Stimulated activated CD4-positive, alpha-beta T cell treated with anti-CD3 and anti-CD28 coated beads, Interleukin-4, amount 100 ng/mL, for 1 hour (primary cell): Measurements from ENCODE around the gene KLF16.

ENCODE experiments used
- DNase-seq: peaks from one replicate; pipeline ENCODE4 v3.0.0-alpha.2; 2020

The KLF16 gene

GRCh38 chr19:1854039-1854541 is 9.3 kb downstream of the KLF16 start:
- DNase-seq: no peak

- DNase-seq: peak; percentile 82
Measured at GRCh38 chr19:1853295-1854038, 9.9 kb downstream of the KLF16 start.

GRCh38 chr19:1852581-1853128 is 10.7 kb downstream of the KLF16 start:
- DNase-seq: no peak

- DNase-seq: peak; percentile 70
Measured at GRCh38 chr19:1851654-1852580, 11.5 kb downstream of the KLF16 start.

- no peak for DNase-seq
Measured at GRCh38 chr19:1850809-1851653, 12.3 kb downstream of the KLF16 start.

- DNase-seq: no peak
Measured at GRCh38 chr19:1849886-1850398, 13.4 kb downstream of the KLF16 start.

GRCh38 chr19:1849132-1849474 is 14.3 kb downstream of the KLF16 start:
- DNase-seq: no peak

- DNase-seq: peak; percentile 97
Measured at GRCh38 chr19:1848399-1849131, 14.8 kb downstream of the KLF16 start, which contains the start of gene REXO1. REXO1 (minus strand) TSS chr19:1848483; CDS start chr19:1848358, 125 bp downstream.

GRCh38 chr19:1847684-1848398 is 15.5 kb downstream of the KLF16 start:
- no peak for DNase-seq

GRCh38 chr19:1847348-1847683 is 16.1 kb downstream of the KLF16 start:
- DNase-seq: no peak

GRCh38 chr19:1846517-1847204 is 16.7 kb downstream of the KLF16 start:
- DNase-seq: no peak

GRCh38 chr19:1845642-1846041 is 17.7 kb downstream of the KLF16 start:
- DNase-seq: no peak

- no peak for DNase-seq
Measured at GRCh38 chr19:1845125-1845515, 18.3 kb downstream of the KLF16 start.

- DNase-seq: no peak
Measured at GRCh38 chr19:1844513-1845124, 18.8 kb downstream of the KLF16 start.

- DNase-seq: no peak
Measured at GRCh38 chr19:1843646-1844394, 19.6 kb downstream of the KLF16 start.

- no peak for DNase-seq
Measured at GRCh38 chr19:1843116-1843515, 20.3 kb downstream of the KLF16 start.

- DNase-seq: no peak
Measured at GRCh38 chr19:1841209-1841924, 22.0 kb downstream of the KLF16 start.

- no peak for DNase-seq
Measured at GRCh38 chr19:1840541-1841115, 22.8 kb downstream of the KLF16 start.
